ENCODE measurements around the gene PSMD5. TPM values are rescaled to one million over a fixed set of nuclear protein-coding genes. Genes with fewer than 3 reads are reported as not detected.

Gene PSMD5
- total RNA-seq, 1 experiment from 2014 or later: 53.0 TPM

DNA sequence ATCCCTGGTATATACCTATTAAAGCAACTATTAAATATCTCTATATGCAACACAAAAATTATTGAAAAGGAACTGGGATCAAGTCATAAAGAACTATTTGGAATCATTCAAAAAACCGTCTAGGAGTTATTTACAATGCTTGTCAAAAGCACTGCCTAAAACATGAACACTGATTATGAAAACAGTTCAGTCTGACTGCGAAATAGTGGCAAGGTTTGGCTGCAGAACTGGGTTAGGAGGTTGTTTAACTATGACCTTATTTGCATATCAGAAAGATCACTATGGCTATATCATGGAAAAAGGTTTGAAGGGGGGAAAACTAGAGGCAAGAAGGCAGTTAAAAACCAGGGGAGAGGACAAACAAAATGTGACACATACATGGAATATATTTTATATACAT is 61.5 kb downstream of the PSMD5 start:
- Histone ChIP-seq H3K4me1 (ENCODE audit: control insufficient read depth, insufficient read depth, low read length) (no peaks in the 10 kb centered on the region), H3K27me3 (ENCODE audit: control insufficient read depth, insufficient read depth, low read length) (no peaks in the 10 kb centered on the region), H3K36me3 (ENCODE audit: control insufficient read depth, insufficient read depth, low read length) (peaks cover 6% of the 10 kb centered on the region), H3K9me3 (ENCODE audit: control insufficient read depth, insufficient read depth, low read depth, low read length) (no peaks in the 10 kb centered on the region), H3K27ac (ENCODE audit: low read length) (no peak overlapping the region), H3K4me3 (ENCODE audit: low read depth in 2 of 2, low read length in 2 of 2) (no peak overlapping the region)
- in situ Hi-C loops (cut with HindIII; ENCODE audit: low pct_unique_long_range_greater_than_20kb, low sequenced_read_pairs): no loop called here
- intact Hi-C loops (cut with micrococcal nuclease; ENCODE audit: unreplicated experiment): no loop called here
- TF ChIP-seq, protein P1, sequence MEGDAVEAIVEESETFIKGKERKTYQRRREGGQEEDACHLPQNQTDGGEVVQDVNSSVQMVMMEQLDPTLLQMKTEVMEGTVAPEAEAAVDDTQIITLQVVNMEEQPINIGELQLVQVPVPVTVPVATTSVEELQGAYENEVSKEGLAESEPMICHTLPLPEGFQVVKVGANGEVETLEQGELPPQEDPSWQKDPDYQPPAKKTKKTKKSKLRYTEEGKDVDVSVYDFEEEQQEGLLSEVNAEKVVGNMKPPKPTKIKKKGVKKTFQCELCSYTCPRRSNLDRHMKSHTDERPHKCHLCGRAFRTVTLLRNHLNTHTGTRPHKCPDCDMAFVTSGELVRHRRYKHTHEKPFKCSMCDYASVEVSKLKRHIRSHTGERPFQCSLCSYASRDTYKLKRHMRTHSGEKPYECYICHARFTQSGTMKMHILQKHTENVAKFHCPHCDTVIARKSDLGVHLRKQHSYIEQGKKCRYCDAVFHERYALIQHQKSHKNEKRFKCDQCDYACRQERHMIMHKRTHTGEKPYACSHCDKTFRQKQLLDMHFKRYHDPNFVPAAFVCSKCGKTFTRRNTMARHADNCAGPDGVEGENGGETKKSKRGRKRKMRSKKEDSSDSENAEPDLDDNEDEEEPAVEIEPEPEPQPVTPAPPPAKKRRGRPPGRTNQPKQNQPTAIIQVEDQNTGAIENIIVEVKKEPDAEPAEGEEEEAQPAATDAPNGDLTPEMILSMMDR (IDR thresholded peaks at IDR 0.05): no peak
- TF ChIP-seq, protein P2, sequence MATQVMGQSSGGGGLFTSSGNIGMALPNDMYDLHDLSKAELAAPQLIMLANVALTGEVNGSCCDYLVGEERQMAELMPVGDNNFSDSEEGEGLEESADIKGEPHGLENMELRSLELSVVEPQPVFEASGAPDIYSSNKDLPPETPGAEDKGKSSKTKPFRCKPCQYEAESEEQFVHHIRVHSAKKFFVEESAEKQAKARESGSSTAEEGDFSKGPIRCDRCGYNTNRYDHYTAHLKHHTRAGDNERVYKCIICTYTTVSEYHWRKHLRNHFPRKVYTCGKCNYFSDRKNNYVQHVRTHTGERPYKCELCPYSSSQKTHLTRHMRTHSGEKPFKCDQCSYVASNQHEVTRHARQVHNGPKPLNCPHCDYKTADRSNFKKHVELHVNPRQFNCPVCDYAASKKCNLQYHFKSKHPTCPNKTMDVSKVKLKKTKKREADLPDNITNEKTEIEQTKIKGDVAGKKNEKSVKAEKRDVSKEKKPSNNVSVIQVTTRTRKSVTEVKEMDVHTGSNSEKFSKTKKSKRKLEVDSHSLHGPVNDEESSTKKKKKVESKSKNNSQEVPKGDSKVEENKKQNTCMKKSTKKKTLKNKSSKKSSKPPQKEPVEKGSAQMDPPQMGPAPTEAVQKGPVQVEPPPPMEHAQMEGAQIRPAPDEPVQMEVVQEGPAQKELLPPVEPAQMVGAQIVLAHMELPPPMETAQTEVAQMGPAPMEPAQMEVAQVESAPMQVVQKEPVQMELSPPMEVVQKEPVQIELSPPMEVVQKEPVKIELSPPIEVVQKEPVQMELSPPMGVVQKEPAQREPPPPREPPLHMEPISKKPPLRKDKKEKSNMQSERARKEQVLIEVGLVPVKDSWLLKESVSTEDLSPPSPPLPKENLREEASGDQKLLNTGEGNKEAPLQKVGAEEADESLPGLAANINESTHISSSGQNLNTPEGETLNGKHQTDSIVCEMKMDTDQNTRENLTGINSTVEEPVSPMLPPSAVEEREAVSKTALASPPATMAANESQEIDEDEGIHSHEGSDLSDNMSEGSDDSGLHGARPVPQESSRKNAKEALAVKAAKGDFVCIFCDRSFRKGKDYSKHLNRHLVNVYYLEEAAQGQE (IDR thresholded peaks at IDR 0.05; ENCODE audit: insufficient read depth in 1 of 2, low read depth in 2 of 2, low read length in 1 of 2): no peak
- no peak for TF ChIP-seq POLR2AphosphoS5 (IDR thresholded peaks at IDR 0.05; ENCODE audit: low read depth, low read length)
- POLR2A ChIA-PET: no interaction called here
- CTCF ChIA-PET: no interaction called here
- no peak for DNase-seq (ENCODE audit: low read depth, low spot score)
- no TSS peak for BruUV-seq (replicated peaks)
- no peak for ATAC-seq

DNA sequence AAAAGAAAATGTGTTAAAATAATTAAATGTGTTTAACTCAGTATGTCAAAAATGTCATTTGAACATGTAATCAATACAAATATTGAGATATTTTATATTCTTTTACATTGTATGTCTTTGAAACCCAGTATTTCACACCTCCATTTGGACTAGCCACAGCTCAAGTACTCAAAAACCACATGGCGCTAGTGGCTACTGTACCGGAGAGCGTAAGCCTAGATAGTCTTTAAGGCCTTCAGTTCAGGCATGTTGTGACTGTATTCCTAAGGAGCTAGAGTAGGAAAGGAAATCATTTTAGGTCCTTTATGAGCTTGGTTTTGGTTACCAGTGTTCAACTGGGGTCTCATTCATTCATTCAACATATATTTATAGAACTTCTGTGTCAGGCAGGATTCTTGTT is 62.4 kb downstream of the PSMD5 start:
- ChIA-PET POLR2A (no interaction called here), CTCF (no interaction called here)
- DNase-seq (ENCODE audit: low read depth, low spot score) (no peak), ATAC-seq (no peak)
- no peak overlapping the region for H3K27ac ChIP-seq (ENCODE audit: low read length)
- H3K27me3 ChIP-seq (ENCODE audit: control insufficient read depth, insufficient read depth, low read length): no peaks in the 10 kb centered on the region
- no peaks in the 10 kb centered on the region for H3K9me3 ChIP-seq (ENCODE audit: control insufficient read depth, insufficient read depth, low read depth, low read length)
- no peaks in the 10 kb centered on the region for H3K4me1 ChIP-seq (ENCODE audit: control insufficient read depth, insufficient read depth, low read length)
- in situ Hi-C loops (cut with HindIII; ENCODE audit: low pct_unique_long_range_greater_than_20kb, low sequenced_read_pairs): no loop called here
- peaks cover 8% of the 10 kb centered on the region for H3K36me3 ChIP-seq (ENCODE audit: control insufficient read depth, insufficient read depth, low read length)
- no peak overlapping the region for H3K4me3 ChIP-seq (ENCODE audit: low read depth in 2 of 2, low read length in 2 of 2)
- TSS peak; percentile 31 for BruUV-seq (replicated peaks)
- TF ChIP-seq TCF7L2 (IDR thresholded peaks at IDR 0.05; ENCODE audit: low read depth, low read length) (no peak), POLR2AphosphoS5 (IDR thresholded peaks at IDR 0.05; ENCODE audit: low read depth, low read length) (no peak), SIN3A (IDR thresholded peaks at IDR 0.05; ENCODE audit: borderline replicate concordance, insufficient read depth, low read depth, low read length) (no peak)
- TF ChIP-seq, protein P1 (IDR thresholded peaks at IDR 0.05): no peak
- TF ChIP-seq, protein P2 (IDR thresholded peaks at IDR 0.05; ENCODE audit: insufficient read depth in 1 of 2, low read depth in 2 of 2, low read length in 1 of 2): no peak
- intact Hi-C loops (cut with micrococcal nuclease; ENCODE audit: unreplicated experiment): no loop called here
